KOPT-K1 (cell line): ENCODE measurements around the gene NUP50.

Experiments used
- H3K27ac ChIP-seq: fragments of 200-600 bp; sonication (generic); 2 replicates; pipeline ENCODE4 v1.5.1; 2016; ENCODE audit warnings: antibody characterized with exemption, mild to moderate bottlenecking, low read depth, low read length; ENCODE audit not compliant: poor library complexity, severe bottlenecking
- H3K36me3 ChIP-seq: fragments of 200-600 bp; sonication (generic); 2 replicates; pipeline ENCODE4 v1.5.1; 2017; ENCODE audit warnings: antibody characterized with exemption, mild to moderate bottlenecking, low read length, moderate library complexity; ENCODE audit not compliant: insufficient read depth
- H3K9me3 ChIP-seq: fragments of 200-600 bp; sonication (generic); 2 replicates; pipeline ENCODE4 v1.5.1; 2017; ENCODE audit warnings: antibody characterized with exemption, low read length, mild to moderate bottlenecking; ENCODE audit not compliant: insufficient read depth, poor library complexity, severe bottlenecking

NUP50 gene

GRCh38 chr22:45196926-45197605 lies 33.3 kb downstream of the NUP50 start:
- Histone ChIP-seq H3K36me3 (peaks cover 39% of the 10 kb centered on the region; the same call in 1 of the 2 replicates), H3K27ac (no peak overlapping the region)

GRCh38 chr22:45197606-45198462 lies 34.1 kb downstream of the NUP50 start:
- Histone ChIP-seq H3K27ac (no peak overlapping the region), H3K9me3 (no peaks in the 10 kb centered on the region), H3K36me3 (peaks cover 39% of the 10 kb centered on the region; the same call in 1 of the 2 replicates)

More at GRCh38 chr22:45196926-45197605, 33.3 kb downstream of the NUP50 start:
- H3K9me3 ChIP-seq: no peaks in the 10 kb centered on the region

GRCh38 chr22:45198463-45198795 lies 34.7 kb downstream of the NUP50 start:
- no peak overlapping the region for H3K27ac ChIP-seq
- H3K36me3 ChIP-seq: peaks cover 39% of the 10 kb centered on the region; the same call in 1 of the 2 replicates
- no peaks in the 10 kb centered on the region for H3K9me3 ChIP-seq

- no peaks in the 10 kb centered on the region for H3K9me3 ChIP-seq
- peaks cover 41% of the 10 kb centered on the region; the same call in 1 of the 2 replicates for H3K36me3 ChIP-seq
- H3K27ac ChIP-seq: no peak overlapping the region
Observed at GRCh38 chr22:45199723-45200122, 36.0 kb downstream of the NUP50 start.

GRCh38 chr22:45200230-45200629 lies 36.5 kb downstream of the NUP50 start:
- H3K27ac ChIP-seq: no peak overlapping the region
- no peaks in the 10 kb centered on the region for H3K9me3 ChIP-seq
- peaks cover 41% of the 10 kb centered on the region; the same call in 1 of the 2 replicates for H3K36me3 ChIP-seq

- peaks cover 41% of the 10 kb centered on the region; the same call in 1 of the 2 replicates for H3K36me3 ChIP-seq
- H3K27ac ChIP-seq: no peak overlapping the region
- no peaks in the 10 kb centered on the region for H3K9me3 ChIP-seq
Observed at GRCh38 chr22:45200860-45201511, 37.3 kb downstream of the NUP50 start.

GRCh38 chr22:45201678-45202332 lies 38.1 kb downstream of the NUP50 start:
- no peak overlapping the region for H3K27ac ChIP-seq
- H3K36me3 ChIP-seq: peaks cover 41% of the 10 kb centered on the region; the same call in 1 of the 2 replicates
- H3K9me3 ChIP-seq: no peaks in the 10 kb centered on the region

GRCh38 chr22:45202333-45203149 lies 38.8 kb downstream of the NUP50 start:
- no peaks in the 10 kb centered on the region for H3K9me3 ChIP-seq
- H3K27ac ChIP-seq: no peak overlapping the region
- H3K36me3 ChIP-seq: peaks cover 41% of the 10 kb centered on the region; the same call in 1 of the 2 replicates

- peaks cover 37% of the 10 kb centered on the region; the same call in 1 of the 2 replicates for H3K36me3 ChIP-seq
- H3K9me3 ChIP-seq: no peaks in the 10 kb centered on the region
- H3K27ac ChIP-seq: no peak overlapping the region
Observed at GRCh38 chr22:45203150-45203951, 39.6 kb downstream of the NUP50 start.

GRCh38 chr22:45204241-45204640 lies 40.5 kb downstream of the NUP50 start:
- peaks cover 29% of the 10 kb centered on the region; the same call in 1 of the 2 replicates for H3K36me3 ChIP-seq
- no peaks in the 10 kb centered on the region for H3K9me3 ChIP-seq

GRCh38 chr22:45204819-45205218 lies 41.1 kb downstream of the NUP50 start:
- Histone ChIP-seq H3K27ac (no peak overlapping the region), H3K9me3 (no peaks in the 10 kb centered on the region), H3K36me3 (peaks cover 24% of the 10 kb centered on the region; the same call in 1 of the 2 replicates)

More at GRCh38 chr22:45204241-45204640, 40.5 kb downstream of the NUP50 start:
- no peak overlapping the region for H3K27ac ChIP-seq

- Histone ChIP-seq H3K9me3 (no peaks in the 10 kb centered on the region), H3K36me3 (peaks cover 18% of the 10 kb centered on the region; the same call in 1 of the 2 replicates), H3K27ac (no peak overlapping the region)
Observed at GRCh38 chr22:45205276-45205925, 41.7 kb downstream of the NUP50 start.

GRCh38 chr22:45206233-45206632 lies 42.5 kb downstream of the NUP50 start:
- Histone ChIP-seq H3K27ac (no peak overlapping the region), H3K36me3 (peaks cover 10% of the 10 kb centered on the region; the same call in 1 of the 2 replicates), H3K9me3 (no peaks in the 10 kb centered on the region)
